HG02973 (cell line): ENCODE data around the gene TUSC2.
"Not testable (repeated sequence)": the region's sequence is repeated elsewhere in the genome, so short reads cannot be mapped to it uniquely, and the experiment has no call there.

ENCODE experiments used
- ATAC-seq: cut with Tn5 transposase; IDR thresholded peaks from one replicate; pipeline ENCODE4 v1.9.1; 2021; ENCODE audit warnings: moderate library complexity; ENCODE audit not compliant: unreplicated experiment

The TUSC2 gene

GRCh38 chr3:50319894-50320625, 8.0 kb downstream of the TUSC2 start:
- ATAC-seq: no peak

DNA sequence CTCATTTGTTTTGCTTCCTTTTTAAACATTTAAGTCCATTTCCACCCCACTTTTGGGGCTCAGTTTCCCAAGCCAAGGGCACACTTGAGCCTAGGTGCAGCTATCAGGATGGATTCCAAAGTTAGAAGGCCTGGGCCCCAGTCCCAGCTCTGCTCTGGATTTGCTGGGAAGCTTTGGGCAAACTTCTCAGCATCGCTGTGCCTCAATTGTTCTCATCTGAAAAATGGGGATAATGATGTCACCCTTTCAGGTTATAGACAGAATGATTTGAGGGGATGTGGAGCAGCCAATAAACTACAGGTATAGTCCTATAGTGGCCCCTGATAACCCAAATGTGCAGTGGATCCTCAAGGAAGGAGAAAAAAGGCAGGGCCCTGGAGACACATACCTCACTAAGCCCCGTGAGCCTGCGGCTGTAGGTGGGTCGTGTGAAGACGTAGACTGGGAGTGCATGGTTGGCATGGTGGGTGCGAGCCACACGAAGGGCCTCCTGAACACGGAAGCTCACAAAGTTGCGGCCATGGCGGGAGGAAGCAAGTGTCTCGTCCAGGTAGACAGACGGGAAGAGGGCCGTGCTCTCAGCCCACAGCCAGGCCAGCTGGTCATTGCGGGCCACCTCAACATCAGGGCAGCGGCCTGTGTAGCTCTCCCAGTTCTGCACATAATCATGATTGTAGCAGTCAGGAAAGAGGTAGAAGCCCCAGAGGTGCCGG, 8.7 kb downstream of the TUSC2 start:
- ATAC-seq: no peak

GRCh38 chr3:50318615-50319014, 9.4 kb downstream of the TUSC2 start:
- ATAC-seq: no peak

DNA sequence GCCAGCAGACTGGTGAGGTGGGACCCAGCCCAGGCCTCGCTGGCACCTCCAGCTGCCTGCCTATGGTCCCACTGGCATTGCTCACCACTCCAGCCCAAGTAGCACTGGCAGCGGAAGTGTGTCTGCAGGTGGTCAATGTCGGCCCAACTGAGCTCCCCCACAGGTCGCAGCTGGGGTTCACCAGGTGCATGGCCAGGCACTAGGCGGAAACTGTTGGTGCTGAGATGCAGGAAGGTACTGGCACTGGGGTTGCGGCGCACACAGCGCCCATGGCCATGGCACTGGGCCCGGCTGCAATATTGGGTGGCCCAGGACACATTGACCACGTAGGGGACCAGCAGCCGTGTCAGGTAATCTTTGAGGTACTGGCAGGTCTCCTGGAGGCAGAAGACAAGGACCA, 9.9 kb downstream of the TUSC2 start:
- no peak for ATAC-seq

DNA sequence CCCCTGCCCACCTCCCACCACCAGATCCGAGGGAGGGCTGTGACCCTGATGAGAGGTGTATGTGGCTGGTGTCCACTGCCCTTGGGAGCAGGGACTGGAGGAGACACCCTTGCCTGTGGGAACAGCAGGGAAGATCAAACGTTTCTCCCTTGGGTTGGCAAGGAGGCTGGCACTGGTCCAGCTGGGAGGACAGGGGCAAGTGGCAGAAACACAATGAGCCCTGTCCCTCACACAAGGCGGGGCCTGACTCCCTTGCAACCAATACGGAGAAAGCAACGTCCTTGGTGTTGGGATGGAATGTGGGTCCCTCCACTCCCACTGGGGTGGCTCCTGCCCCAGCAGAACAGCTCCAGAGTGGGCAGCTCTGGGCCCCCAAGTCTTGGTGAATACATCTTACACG, 10.7 kb downstream of the TUSC2 start:
- no peak for ATAC-seq

- ATAC-seq: no peak
Measured at GRCh38 chr3:50316657-50317242, 11.3 kb downstream of the TUSC2 start.

- no peak for ATAC-seq
Measured at GRCh38 chr3:50314816-50315215, 13.2 kb downstream of the TUSC2 start.

GRCh38 chr3:50314342-50314741, 13.7 kb downstream of the TUSC2 start:
- no peak for ATAC-seq

DNA sequence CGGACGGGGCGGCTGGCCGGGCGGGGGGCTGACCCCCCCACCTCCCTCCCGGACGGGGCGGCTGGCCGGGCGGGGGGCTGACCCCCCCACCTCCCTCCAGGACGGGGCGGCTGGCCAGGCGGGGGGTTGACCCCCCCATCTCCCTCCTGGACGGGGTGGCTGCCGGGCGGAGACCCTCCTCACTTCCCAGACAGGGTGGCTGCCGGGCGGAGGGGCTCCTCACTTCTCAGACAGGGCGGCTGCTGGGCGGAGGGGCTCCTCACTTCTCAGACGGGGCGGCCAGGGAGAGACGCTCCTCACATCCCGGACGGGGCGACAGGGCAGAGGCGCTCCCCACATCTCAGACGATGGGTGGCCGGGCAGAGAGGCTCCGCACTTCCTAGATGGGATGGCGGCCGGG, 16.0 kb downstream of the TUSC2 start:
- ATAC-seq: not testable (repeated sequence)

- no peak for ATAC-seq
Measured at GRCh38 chr3:50304601-50305000, 23.4 kb downstream of the TUSC2 start.

DNA sequence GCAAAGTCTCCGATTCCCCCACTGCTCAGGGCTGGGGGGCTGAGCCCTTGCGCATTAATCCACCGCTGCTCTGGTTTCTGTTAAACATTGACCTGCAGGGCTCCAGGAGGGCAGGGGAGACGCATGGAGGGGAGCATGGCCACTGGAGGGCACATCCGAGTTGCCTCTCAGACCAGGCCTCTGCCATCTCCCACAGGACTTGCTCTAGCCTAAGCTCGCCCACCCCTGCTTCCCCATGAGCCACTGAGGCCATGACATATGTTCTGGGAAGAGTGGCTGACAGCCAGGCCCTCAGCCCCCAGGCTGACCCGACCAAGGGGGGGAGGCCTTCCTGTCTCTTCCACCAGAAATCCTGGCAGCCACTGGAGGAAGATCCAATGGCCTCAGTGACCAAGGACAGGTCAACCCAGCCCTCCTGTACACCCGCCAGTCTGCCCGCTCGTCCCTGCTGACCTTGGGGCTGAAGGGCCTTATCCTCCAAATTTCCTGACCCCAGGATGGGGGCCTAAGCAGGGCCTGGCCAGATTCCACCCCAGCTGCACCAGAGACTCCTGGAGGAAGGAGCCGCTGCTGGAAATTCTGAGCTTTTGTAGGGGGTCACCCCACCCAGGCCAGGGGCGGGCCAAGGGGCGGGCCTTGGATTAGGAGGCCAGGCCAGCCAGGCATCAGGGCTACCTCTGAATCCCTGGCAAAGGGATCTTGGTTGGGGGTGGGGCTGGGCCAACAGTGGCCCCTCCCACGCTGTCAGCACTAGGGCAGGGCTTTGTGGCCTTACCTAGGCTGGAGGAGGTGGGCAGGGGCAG, 24.8 kb downstream of the TUSC2 start, which contains the start of gene HYAL1:
Gene HYAL1 (minus strand): TSS at position 562 of the 803 bp plus-strand sequence. CDS start 618 bp downstream, outside the sequence.
- no peak for ATAC-seq

DNA sequence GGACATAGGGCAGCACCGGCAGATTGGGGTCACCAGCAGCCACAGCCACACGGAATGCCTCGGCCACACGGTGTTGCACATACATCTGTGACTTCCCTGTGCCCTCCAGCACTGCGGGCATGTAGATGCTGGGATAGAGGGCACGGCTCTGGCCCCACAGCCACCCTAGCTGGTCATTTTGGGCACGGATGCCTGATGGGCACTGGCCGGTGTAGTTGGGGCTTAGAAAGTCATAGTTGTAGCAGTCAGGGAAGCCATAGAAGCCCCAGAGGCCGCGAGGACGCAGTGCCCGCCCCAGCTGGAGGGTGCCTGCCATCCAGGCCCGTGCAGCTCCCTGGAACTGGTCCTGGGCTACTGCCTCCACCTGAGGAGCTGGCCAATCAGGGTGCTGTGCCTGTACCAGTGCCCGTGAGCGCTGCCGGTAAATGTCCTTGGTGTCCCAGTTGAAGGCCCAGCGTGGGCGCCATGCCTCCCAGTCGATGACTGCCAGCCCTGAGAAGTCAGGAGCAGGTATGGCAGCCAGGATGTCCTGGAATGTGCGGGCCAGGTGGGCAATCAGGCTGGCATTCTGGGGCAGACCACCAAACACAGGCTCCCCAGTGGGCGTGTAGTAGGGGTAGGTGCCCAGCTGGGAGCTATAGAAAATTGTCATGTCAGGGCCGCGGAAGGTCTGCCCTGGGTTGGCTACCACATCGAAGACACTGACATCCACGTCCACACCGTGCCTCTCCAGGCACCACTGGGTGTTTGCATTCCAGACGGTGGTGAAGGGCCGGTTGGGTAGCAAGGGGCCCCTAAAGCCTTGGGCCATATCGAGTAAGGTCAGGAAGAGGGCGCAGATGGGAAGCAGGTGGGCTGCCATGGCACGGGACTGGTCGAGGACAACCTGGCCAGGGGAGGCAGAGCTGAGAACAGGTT, 25.7 kb downstream of the TUSC2 start:
- ATAC-seq: no peak

DNA sequence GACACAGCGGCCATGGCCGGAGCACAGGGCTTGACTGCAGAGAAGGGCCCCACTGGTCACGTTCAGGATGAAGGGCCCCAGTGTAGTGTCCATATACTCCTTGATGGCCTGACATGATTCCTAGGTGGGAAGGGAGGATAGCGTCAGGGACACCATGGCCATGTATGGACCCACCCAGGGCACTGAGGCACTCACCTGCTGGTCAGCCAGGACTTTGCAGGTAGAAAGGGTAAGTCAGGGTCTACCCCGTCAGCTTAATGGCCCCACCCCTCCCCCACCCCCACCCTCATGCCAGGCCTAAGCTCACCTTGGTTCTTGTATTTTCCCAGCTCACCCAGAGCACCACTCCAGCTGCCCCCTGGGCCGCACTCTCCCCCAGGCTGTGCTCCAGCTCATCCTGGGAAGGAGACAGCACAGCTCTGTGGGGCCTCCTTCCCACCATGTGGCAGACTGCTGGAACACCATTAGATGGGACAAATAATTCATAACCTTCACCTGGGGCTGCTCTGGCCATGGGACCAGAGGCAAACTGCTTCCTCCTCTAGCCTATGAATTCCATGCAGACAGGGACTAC, 27.3 kb downstream of the TUSC2 start:
- ATAC-seq: no peak

- ATAC-seq: no peak
Measured at GRCh38 chr3:50299929-50300680, 27.9 kb downstream of the TUSC2 start.

- ATAC-seq: no peak
Measured at GRCh38 chr3:50299638-50299928, 28.4 kb downstream of the TUSC2 start.

GRCh38 chr3:50298836-50299637, 29.0 kb downstream of the TUSC2 start, which contains the start of the genes HYAL3 and NAA80:
Gene HYAL3, minus strand, starts transcription at chr3:50299405. Its CDS starts 3,803 bp downstream, at chr3:50295602.
Gene NAA80, minus strand, starts transcription at chr3:50299405. Its CDS starts 1,942 bp downstream, at chr3:50297463.
- peak; percentile 82 for ATAC-seq

- ATAC-seq: no peak
Measured at GRCh38 chr3:50297896-50298725, 29.9 kb downstream of the TUSC2 start.
